IMR-90 (cell line): Measurements from ENCODE around the gene PRDM2.

Experiments used
- CTCF ChIP-seq: conservative IDR thresholded peaks from 2 replicates; pipeline ENCODE4 v1.5.1; 2012; ENCODE audit warnings: mild to moderate bottlenecking, low read depth, low read length, improper control_type of control experiment
- RFX5 ChIP-seq: IDR thresholded peaks from 2 replicates; pipeline ENCODE4 v1.8.0; 2012; ENCODE audit warnings: low read depth, mild to moderate bottlenecking, low read length, moderate library complexity

DNA sequence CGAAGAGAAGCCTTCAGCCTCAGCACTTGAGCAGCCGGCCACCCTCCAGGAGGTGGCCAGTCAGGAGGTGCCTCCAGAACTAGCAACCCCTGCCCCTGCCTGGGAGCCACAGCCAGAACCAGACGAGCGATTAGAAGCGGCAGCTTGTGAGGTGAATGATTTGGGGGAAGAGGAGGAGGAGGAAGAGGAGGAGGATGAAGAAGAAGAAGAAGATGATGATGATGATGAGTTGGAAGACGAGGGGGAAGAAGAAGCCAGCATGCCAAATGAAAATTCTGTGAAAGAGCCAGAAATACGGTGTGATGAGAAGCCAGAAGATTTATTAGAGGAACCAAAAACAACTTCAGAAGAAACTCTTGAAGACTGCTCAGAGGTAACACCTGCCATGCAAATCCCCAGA, 78.4 kb downstream of the PRDM2 start:
- TF ChIP-seq CTCF (no peak), RFX5 (no peak)
